HCT116 (cell line): ENCODE results near the gene FAT1.

Source experiments
- POLR2A ChIP-seq: IDR thresholded peaks from 2 replicates; pipeline ENCODE4 v1.7.0; 2011; ENCODE audit warnings: borderline replicate concordance; ENCODE audit not compliant: insufficient read depth, insufficient read length; ENCODE audit errors: extremely low read depth
- POLR2AphosphoS5 ChIP-seq: IDR thresholded peaks from 2 replicates; pipeline ENCODE4 v1.6.1; 2011; ENCODE audit warnings: mild to moderate bottlenecking, low read depth, low read length, moderate library complexity

GRCh38 chr4:186596850-186597390 lies 126.7 kb downstream of the FAT1 start:
- TF ChIP-seq POLR2AphosphoS5 (no peak), POLR2A (no peak)
